Subcutaneous abdominal adipose tissue (tissue), 5 donors: ENCODE results near the gene PHF10.

Experiments used
- H3K27ac ChIP-seq: one replicate; pipeline ENCODE4 v1.7.0; 2013; ENCODE audit warnings: low read depth, mild to moderate bottlenecking, inconsistent platforms, low read length, moderate library complexity
- H3K27me3 ChIP-seq, 5 donors: one replicate each; pipeline ENCODE4 v1.7.0; 2013; ENCODE audit warnings: low read length in 5 of 5, inconsistent platforms in 1 of 5; ENCODE audit not compliant: control insufficient read depth in 5 of 5, insufficient read depth in 4 of 5
- H3K36me3 ChIP-seq, 5 donors: one replicate each; pipeline ENCODE4 v1.7.0; 2013; ENCODE audit warnings: low read length in 5 of 5; ENCODE audit not compliant: control insufficient read depth in 5 of 5, insufficient read depth in 5 of 5
- H3K4me1 ChIP-seq, 5 donors: one replicate each; pipeline ENCODE4 v1.7.0; 2013; ENCODE audit warnings: low read length in 5 of 5, mild to moderate bottlenecking in 3 of 5, moderate library complexity in 1 of 5; ENCODE audit not compliant: control insufficient read depth in 5 of 5, insufficient read depth in 5 of 5
- H3K4me3 ChIP-seq, 5 donors: one replicate each; pipeline ENCODE4 v1.7.0; 2013; ENCODE audit warnings: low read length in 5 of 5, low read depth in 1 of 5
- H3K9ac ChIP-seq, 5 donors: one replicate each; pipeline ENCODE4 v1.7.0; 2013; ENCODE audit warnings: low read length in 5 of 5, mild to moderate bottlenecking in 4 of 5, moderate library complexity in 3 of 5
- H3K9me3 ChIP-seq, 5 donors: one replicate each; pipeline ENCODE4 v1.7.0; 2013; ENCODE audit warnings: low read length in 5 of 5; ENCODE audit not compliant: control insufficient read depth in 5 of 5
- donor health status: healthy.
- donor health status: healthy.
- donor health status: healthy.
- donor health status: healthy.
- donor health status: healthy.

Gene PHF10

DNA sequence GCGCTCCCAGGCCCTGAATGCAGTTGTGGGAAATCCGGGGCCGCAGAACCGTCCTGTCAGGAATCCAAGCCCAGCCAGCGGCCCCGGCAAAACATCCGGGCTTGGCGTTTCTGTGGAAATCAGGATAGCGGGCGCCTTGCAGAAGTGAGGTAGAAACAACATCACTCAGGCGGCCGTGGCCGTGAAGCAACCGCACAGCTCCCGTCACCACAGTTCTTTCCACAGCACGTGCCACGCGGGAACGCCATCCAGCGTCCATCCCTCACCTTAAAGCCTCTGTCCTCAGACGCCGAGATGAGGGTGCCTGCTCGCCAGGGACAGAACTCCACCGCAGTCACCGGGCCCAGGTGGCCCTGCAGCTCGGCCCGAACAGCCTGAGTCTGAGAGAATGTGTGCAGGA is 56.6 kb downstream of the PHF10 start:
- H3K27ac ChIP-seq = no peak overlapping the region
- no peaks in the 10 kb centered on the region for H3K27me3 ChIP-seq
- H3K36me3 ChIP-seq = peaks cover 0 to 52% (median 47%) of the 10 kb centered on the region in 5 donors
- H3K9me3 ChIP-seq = no peaks in the 10 kb centered on the region
- H3K4me3 ChIP-seq = no peak overlapping the region
- no peak overlapping the region for H3K9ac ChIP-seq
- peaks cover 0 to 16% (median 0%) of the 10 kb centered on the region in 5 donors for H3K4me1 ChIP-seq

DNA sequence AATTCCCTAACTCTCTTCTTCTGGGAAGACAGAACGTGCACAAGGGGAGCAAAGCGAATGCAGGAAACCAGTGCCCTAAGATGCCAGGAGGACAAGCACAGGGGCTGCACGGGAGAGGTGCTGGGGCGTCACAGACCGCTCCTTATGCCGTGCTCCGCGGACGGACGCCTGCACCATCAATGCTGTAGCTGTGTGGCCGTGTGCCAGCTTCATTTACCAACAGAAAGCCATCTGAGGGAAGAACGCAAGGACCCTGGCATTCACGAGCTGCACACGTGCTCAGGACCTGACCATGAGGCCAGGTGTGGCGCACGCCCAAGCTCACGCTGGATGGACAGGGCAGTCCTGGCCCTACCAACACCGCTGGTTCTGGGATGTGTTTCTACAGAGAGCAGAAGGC is 57.9 kb downstream of the PHF10 start:
- H3K4me1 ChIP-seq = peaks cover 0 to 16% (median 0%) of the 10 kb centered on the region in 5 donors
- no peaks in the 10 kb centered on the region for H3K27me3 ChIP-seq
- no peak overlapping the region for H3K4me3 ChIP-seq
- no peaks in the 10 kb centered on the region for H3K9me3 ChIP-seq
- peaks cover 0 to 50% (median 46%) of the 10 kb centered on the region in 5 donors for H3K36me3 ChIP-seq
- H3K9ac ChIP-seq = no peak overlapping the region
- H3K27ac ChIP-seq = no peak overlapping the region

DNA sequence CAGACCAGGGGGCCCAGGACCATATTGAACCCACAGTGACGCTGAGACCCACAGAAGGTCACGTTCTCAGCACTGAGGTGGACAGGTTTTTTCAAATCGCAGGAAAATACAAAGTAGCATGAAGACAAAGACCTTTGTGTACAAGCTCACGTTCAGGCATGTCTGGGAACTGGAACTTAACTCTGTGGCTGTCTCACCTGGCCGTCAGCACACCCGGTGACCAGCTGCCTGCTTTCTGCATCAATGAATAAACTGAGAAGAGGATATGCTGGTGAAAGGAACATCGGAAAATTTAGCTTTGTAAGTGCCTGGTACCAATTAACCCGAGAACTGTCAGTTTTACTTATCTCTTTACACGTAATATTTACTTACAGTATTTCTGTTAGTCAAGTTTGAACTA is 59.0 kb downstream of the PHF10 start:
- no peaks in the 10 kb centered on the region for H3K27me3 ChIP-seq
- H3K36me3 ChIP-seq = peaks cover 0 to 54% (median 41%) of the 10 kb centered on the region in 5 donors

DNA sequence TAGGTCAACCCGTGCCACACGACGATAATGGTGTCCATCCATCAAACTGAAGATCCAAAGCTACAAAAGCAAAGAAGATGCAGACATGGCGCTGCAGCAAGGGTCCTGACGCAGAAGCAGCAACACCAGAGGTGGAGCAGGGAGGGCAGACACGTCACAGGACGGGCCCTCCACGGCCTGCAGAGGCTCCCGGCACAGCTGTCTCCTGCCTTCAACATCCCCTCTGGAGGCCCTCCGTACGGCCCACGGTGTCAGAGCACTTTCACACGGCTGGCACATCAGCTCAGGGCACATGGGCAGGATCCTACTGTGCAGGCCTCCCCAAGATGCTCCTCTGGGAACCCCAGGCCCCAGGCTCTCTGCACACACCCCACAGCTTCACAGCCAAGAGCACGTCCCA is 60.1 kb downstream of the PHF10 start:
- Histone ChIP-seq H3K9ac (no peak overlapping the region), H3K27ac (no peak overlapping the region), H3K4me3 (no peak overlapping the region), H3K36me3 (peaks cover 0 to 61% (median 47%) of the 10 kb centered on the region in 5 donors), H3K27me3 (no peaks in the 10 kb centered on the region), H3K9me3 (no peaks in the 10 kb centered on the region), H3K4me1 (peaks cover 0 to 3% (median 0%) of the 10 kb centered on the region in 5 donors)

More for the DNA sequence above, 59.0 kb downstream of the PHF10 start:
- Histone ChIP-seq H3K9ac (no peak overlapping the region), H3K9me3 (no peaks in the 10 kb centered on the region), H3K4me3 (no peak overlapping the region), H3K4me1 (peaks cover 0 to 14% (median 0%) of the 10 kb centered on the region in 5 donors), H3K27ac (no peak overlapping the region)

DNA sequence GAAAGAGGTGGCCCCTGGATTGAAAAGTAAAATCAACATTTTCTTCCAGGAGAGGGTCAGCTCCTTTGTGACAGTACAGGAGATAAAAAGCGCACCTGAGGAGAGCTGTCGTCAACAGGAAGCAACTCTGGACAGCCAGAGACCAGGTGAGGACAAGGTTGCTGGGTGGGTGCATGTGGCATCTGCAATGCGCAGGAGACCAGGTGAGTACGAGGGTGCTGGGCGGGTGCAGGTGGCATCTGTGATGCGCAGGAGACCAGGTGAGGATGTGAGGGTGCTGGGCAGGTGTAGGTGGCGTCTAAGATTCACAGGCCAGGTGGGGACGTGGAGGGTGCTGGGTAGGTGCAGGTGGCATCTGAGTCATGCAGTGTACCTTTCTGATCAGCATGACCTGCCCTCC is 60.8 kb downstream of the PHF10 start:
- Histone ChIP-seq H3K4me1 (no peaks in the 10 kb centered on the region), H3K36me3 (peaks cover 0 to 63% (median 49%) of the 10 kb centered on the region in 5 donors)

DNA sequence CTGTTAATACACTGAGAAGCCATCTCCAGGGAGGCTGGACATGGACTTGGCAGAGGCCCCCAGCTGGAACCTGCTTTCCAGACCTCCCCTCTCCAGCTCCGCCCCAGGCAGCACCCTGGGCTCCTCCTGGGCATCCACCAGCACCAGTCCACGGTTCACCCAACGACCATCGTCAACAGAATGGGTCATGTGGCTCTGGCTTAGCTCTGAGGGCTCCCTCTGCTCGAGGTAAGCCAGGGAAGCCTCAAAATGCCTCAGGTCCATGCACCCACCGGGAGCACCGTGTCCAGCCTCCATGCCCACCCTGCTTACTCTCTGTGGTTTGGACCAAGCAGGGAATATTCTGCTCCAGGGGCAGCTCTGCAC is 62.9 kb downstream of the PHF10 start:
- no peaks in the 10 kb centered on the region for H3K9me3 ChIP-seq
- H3K36me3 ChIP-seq = peaks cover 0 to 63% (median 48%) of the 10 kb centered on the region in 5 donors
- no peak overlapping the region for H3K9ac ChIP-seq

More for the DNA sequence above, 60.8 kb downstream of the PHF10 start:
- no peaks in the 10 kb centered on the region for H3K27me3 ChIP-seq
- H3K9me3 ChIP-seq = no peaks in the 10 kb centered on the region
- no peak overlapping the region for H3K4me3 ChIP-seq
- H3K9ac ChIP-seq = no peak overlapping the region
- H3K27ac ChIP-seq = no peak overlapping the region

DNA sequence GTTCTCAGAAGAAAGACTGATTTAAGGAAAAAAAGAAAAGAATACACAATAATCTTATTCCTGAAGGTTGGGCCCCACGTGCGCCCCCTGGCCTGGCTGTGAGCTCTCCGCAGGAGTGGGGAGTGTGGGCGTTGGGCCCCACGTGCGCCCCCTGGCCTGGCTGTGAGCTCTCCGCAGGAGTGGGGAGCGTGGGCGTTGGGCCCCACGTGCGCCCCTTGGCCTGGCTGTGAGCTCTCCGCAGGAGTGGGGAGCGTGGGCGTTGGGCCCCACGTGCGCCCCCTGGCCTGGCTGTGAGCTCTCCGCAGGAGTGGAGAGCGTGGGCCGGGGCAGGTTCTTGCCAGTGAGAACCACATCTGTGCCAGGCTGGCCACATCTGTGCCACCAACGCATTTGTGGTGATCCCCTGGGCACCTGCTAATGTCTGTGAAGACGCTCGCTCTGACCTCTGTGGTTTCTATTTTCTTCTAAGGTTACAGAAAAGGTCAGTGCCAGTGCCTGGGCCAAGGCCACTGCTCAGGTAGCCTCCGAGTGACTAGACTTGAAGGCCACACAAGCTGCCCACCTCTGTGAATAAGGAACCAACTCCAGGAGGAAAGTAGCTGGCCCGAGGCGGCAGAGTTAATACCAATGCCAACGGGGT is 63.4 kb downstream of the PHF10 start:
- Histone ChIP-seq H3K27ac (no peak overlapping the region), H3K9ac (no peak overlapping the region), H3K4me1 (no peaks in the 10 kb centered on the region), H3K36me3 (peaks cover 0 to 63% (median 46%) of the 10 kb centered on the region in 5 donors), H3K9me3 (no peaks in the 10 kb centered on the region), H3K27me3 (no peaks in the 10 kb centered on the region), H3K4me3 (no peak overlapping the region)

More for the DNA sequence above, 62.9 kb downstream of the PHF10 start:
- Histone ChIP-seq H3K4me1 (no peaks in the 10 kb centered on the region), H3K27ac (no peak overlapping the region), H3K27me3 (no peaks in the 10 kb centered on the region), H3K4me3 (no peak overlapping the region)

DNA sequence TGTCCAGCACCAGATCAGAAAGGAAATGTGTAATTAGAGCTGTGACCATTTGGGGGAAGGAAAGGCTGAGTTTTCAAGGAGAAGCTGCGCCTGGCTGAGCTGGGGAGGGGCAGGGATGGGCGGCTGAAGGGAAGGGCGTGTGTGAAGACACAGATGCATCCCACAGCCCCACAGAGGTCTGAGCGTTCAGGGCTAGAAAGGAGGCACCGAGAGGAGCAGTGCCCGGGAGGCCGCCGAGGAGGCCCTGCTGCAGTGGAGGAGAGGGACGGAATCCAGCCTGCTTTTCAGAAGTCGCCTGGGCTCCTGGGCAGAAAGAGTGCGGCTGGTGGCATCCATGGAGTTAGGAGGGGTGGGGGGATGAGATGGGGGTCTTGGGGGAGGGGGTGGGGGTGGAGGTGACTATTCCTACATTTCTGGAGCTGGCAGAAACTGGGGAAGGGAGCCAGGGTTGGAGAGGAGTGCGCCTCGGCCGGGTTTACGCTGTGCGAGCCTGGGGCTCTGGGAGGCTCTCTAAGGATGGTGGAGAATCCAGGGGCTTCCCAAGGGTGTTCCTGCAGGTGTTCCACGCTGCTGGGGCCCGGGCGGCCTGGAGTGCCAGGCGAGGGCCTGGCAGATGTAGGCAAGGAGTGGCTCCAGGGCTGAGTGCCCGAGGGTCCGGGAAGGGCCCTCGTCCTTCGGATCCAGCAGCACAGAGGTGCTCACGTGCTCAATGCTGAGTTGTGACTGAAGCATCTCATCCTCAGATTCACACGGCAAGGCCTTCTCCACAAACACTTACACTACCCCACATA is 64.3 kb downstream of the PHF10 start:
- H3K4me1 ChIP-seq = peaks cover 0 to 6% (median 5%) of the 10 kb centered on the region in 5 donors
- no peak overlapping the region for H3K27ac ChIP-seq
- H3K36me3 ChIP-seq = peaks cover 0 to 58% (median 42%) of the 10 kb centered on the region in 5 donors
- no peak overlapping the region for H3K4me3 ChIP-seq
- no peaks in the 10 kb centered on the region for H3K27me3 ChIP-seq
- no peaks in the 10 kb centered on the region for H3K9me3 ChIP-seq
- no peak overlapping the region for H3K9ac ChIP-seq

DNA sequence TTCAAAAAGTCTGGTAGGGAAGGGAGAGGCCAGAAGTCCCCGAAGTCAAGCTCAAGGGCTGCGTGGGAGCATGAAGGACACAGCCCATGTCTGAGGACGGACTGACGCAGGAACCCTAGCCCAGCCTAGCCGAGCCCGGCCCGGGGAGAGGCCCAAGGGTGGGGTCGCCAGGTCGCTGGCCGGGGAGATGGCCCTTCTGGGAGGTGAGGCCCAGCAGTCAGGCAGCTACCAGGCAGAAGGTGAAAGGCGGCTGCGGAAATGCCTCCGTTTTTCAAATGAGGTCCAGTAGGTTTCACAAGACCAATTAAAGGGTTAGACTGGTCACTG is 67.1 kb downstream of the PHF10 start:
- Histone ChIP-seq H3K27ac (no peak overlapping the region), H3K9me3 (no peaks in the 10 kb centered on the region), H3K36me3 (peaks cover 0 to 46% (median 25%) of the 10 kb centered on the region in 5 donors), H3K27me3 (no peaks in the 10 kb centered on the region), H3K9ac (no peak overlapping the region), H3K4me1 (peaks cover 0 to 18% (median 8%) of the 10 kb centered on the region in 5 donors), H3K4me3 (no peak overlapping the region)

DNA sequence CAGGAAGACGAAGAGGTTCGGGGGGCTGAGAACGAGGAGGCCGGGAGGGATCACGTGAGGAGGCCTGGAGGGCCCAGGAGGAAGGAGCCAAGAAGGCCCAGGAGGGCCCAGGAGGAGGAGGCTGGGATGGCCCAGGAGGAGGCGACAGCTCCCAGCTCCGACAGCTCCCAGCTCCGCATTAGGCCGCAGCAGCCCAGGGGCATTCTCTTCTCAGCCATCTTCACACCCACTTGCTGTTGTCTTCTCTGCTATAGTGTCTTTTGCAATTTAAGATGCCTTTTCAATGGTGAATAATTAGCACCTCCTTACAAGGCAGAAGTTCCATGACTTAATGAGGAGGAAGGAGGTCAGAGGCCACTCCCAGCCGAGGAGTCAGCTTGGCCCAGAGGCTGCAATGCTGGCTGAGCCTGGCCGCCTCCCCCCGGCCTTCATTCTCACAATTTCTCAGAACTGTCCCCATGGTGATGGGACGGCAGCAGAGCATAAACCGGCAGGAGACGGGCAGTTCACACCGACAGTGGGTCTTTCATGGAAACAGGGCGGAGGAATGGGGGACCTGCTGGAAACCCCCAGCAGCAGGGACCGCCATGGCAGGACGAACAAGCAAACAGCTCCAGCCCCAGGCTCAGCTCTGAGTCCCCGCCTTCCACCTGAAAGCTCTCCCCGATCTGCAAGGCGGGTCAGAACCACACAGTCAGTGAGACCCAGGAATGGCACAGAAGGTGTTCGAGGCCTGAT is 67.6 kb downstream of the PHF10 start:
- Histone ChIP-seq H3K4me1 (peaks cover 0 to 18% (median 8%) of the 10 kb centered on the region in 5 donors), H3K36me3 (peaks cover 0 to 47% (median 24%) of the 10 kb centered on the region in 5 donors), H3K27me3 (no peaks in the 10 kb centered on the region), H3K4me3 (no peak overlapping the region), H3K9ac (no peak overlapping the region), H3K9me3 (no peaks in the 10 kb centered on the region), H3K27ac (no peak overlapping the region)
